ENCODE measurements around the gene KCNA1.

DNA sequence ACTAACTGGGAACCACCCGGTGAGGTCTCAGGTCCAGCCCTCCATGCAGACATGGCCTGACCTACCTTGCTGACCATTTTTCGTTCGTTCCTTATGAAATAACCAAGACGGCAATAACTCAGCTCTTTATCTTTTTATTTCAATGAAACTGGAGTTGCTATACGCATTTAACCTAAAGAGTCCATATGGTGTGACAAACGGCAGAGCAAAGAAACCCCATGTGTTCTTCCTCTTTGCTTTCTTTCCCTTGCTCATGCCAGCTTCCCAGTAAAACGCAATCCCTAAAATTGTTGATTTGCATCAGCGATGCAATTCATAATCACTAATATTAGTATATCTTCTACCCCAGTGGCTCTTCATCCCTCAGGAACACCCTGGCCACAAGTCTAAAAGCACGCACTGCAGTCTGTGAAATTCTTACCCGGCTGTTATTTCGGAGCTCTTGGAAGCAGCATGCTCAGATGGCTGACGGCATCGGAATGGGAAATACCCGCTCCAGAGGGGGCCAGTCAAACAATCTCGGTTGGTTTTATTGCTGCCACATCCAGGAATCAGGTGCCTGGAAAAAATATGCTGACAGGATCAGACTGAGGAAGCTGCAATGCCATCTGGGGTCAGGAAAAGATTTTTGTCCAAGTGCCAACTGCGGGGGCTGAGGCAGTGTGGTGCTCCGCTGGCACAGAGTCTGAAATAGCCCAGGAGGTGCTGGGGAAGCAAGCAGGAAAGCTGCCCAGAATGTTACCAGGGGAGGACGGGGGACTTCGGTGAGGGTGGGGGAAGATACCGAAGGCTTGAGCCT lies 28.2 kb upstream of the KCNA1 start:
- TF ChIP-seq, protein P1, sequence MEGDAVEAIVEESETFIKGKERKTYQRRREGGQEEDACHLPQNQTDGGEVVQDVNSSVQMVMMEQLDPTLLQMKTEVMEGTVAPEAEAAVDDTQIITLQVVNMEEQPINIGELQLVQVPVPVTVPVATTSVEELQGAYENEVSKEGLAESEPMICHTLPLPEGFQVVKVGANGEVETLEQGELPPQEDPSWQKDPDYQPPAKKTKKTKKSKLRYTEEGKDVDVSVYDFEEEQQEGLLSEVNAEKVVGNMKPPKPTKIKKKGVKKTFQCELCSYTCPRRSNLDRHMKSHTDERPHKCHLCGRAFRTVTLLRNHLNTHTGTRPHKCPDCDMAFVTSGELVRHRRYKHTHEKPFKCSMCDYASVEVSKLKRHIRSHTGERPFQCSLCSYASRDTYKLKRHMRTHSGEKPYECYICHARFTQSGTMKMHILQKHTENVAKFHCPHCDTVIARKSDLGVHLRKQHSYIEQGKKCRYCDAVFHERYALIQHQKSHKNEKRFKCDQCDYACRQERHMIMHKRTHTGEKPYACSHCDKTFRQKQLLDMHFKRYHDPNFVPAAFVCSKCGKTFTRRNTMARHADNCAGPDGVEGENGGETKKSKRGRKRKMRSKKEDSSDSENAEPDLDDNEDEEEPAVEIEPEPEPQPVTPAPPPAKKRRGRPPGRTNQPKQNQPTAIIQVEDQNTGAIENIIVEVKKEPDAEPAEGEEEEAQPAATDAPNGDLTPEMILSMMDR (IDR thresholded peaks at IDR 0.05; ENCODE audit: insufficient read depth, low read depth, low read length): no peak
- TF ChIP-seq EZH2 (IDR thresholded peaks at IDR 0.05; ENCODE audit: insufficient read depth, low read length): no peak
